DND-41 (cell line): Measurements from ENCODE around the gene UBE3C.

Experiments
- EZH2 ChIP-seq: IDR thresholded peaks from 3 replicates; pipeline ENCODE4 v1.6.1; 2012; ENCODE audit warnings: borderline replicate concordance, low read depth, mild to moderate bottlenecking, moderate library complexity, low read length, inconsistent platforms; ENCODE audit not compliant: severe bottlenecking
- TF ChIP-seq, protein P1 (sequence below): IDR thresholded peaks from 2 replicates; pipeline ENCODE4 v1.5.1; 2012; ENCODE audit warnings: borderline replicate concordance, low read length, moderate library complexity, mild to moderate bottlenecking; ENCODE audit not compliant: poor library complexity, severe bottlenecking; ENCODE audit errors: extremely low read depth

DNA sequence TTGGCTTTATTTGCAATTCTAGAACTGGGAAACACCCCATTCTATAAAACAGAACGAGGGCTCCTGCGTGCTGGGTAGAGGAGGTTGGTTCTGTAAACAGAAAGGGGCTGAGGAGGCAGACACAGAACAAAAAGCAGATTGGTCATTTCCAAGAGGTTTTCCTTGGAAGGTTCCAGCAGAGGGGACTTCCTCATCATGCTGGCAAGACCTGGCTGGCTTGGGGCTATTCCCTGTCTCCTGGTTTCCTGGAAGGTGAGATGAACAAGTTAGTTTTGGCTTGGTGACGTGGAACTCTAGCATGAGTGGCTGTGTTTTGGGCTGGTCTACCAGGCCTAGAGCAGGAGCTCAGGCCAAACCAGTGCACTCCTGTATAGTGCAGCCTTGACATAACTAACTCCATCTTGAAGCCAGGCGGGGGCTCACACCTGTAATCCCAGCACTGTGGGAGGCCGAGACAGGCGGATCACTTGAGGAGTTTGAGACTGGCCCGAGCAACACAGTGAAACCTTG, 172.0 kb downstream of the UBE3C start:
- TF ChIP-seq, protein P1, sequence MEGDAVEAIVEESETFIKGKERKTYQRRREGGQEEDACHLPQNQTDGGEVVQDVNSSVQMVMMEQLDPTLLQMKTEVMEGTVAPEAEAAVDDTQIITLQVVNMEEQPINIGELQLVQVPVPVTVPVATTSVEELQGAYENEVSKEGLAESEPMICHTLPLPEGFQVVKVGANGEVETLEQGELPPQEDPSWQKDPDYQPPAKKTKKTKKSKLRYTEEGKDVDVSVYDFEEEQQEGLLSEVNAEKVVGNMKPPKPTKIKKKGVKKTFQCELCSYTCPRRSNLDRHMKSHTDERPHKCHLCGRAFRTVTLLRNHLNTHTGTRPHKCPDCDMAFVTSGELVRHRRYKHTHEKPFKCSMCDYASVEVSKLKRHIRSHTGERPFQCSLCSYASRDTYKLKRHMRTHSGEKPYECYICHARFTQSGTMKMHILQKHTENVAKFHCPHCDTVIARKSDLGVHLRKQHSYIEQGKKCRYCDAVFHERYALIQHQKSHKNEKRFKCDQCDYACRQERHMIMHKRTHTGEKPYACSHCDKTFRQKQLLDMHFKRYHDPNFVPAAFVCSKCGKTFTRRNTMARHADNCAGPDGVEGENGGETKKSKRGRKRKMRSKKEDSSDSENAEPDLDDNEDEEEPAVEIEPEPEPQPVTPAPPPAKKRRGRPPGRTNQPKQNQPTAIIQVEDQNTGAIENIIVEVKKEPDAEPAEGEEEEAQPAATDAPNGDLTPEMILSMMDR, result no peak
- no peak for TF ChIP-seq EZH2
